ENCODE measurements around the gene STMN1.
A peak's percentile ranks its signal among the peaks of the same experiment; 100 is the strongest.

Gene STMN1

GRCh38 chr1:25891606-25892005, 14.6 kb downstream of the STMN1 start:
- no peak for DNase-seq

DNA sequence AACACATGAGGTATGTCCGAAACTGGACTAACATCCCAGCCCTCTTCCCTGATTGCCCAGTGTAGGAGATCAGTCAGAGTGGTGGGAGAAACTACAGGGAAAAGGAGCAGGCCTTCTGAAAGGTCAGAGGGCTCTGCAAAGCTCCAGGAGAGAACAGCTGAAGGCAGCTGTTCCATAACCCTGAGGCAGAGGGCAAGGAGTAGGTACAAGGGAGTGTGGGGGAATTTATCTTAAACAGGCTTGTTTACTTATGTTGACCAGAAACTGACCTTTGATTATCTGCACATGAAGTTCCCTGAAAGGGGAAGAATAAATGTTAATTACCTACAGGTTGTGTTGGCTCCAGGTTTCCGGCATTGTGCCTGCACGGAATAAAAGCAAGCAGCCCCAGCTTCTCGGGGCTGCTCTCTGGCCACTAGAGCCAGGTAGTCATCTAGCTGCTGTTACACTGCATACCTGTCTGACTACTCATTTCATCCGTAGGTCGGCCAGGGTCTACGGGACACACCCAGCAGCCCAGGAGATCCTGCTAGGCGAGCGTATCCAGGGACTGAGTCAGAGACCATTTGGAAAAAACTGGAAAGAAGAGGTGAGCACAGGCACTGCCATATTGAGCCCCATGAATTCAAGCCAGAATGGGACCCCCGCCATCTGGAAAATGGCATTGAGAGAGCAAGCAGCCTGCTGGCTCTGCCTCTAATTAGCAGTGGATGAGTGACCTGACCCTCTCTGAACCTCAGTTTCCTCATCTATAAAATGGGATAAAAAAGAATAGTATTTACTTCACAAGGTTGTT, 15.8 kb downstream of the STMN1 start:
- DNase-seq = no peak

DNA sequence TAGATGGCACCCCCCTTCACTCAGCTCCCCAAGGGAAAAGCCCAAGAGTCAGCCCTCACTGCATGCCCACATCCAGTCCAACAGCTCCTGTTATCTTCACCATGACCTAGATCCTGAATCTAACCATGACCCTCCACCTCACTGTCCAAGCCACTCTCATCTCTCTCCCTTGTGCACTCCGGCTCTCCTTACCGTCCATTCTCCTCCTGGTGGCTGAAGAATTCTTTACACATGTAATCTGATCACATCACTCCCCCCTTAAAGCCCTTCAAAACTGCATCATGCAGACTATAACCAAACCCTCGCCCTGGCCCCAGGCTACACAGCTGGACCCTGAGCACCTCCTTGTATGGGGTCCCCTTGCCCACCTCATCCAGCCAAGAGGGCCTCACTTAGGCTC, 16.7 kb downstream of the STMN1 start:
- DNase-seq = no peak

- no peak for DNase-seq
Measured at GRCh38 chr1:25888426-25888987, 17.7 kb downstream of the STMN1 start.

DNA sequence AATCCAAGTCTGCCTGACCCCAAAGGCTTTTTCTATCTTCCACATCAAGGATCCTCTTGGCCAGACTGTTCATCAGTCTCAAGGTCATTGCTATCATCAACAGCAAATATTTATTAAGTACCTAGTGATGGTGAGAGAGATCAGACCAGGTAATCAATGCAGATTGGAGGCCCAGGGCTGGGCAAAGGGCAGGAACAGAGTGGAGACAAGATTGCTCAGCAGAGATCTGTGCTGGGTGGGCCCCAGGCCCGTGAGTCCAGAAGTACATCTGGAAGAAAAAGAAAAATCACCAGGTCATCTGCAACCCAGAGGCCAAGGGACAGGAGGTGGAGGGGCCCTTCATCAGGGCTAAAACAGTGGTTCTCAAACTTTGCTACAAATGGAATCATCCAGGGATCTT, 20.6 kb downstream of the STMN1 start:
- no peak for DNase-seq

GRCh38 chr1:25881266-25881665, 25.0 kb downstream of the STMN1 start:
- no peak for DNase-seq

GRCh38 chr1:25880518-25880917, 25.7 kb downstream of the STMN1 start:
- no peak for DNase-seq

- DNase-seq = no peak
Measured at GRCh38 chr1:25879675-25880074, 26.5 kb downstream of the STMN1 start.

- no peak for DNase-seq
Measured at GRCh38 chr1:25878690-25879089, 27.5 kb downstream of the STMN1 start.

DNA sequence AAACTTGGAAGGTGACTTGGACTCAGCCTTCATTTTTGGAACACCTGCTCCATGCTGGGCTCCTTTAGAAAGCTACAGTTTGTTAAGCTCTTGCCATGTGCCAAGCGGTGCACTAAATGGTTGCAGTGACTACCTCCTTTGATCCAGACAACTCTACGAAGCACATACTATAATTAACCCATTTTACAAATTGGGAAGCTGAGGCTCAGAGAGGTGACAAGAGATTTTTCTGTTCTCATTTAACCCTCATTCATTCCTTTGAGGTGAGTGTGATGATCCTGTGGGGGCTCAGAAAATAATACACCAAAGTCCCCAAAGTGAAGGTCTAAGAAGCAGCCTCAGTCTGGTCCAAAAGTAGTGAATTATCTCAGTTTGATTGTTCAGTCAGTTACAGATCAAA, 29.1 kb downstream of the STMN1 start:
- DNase-seq = no peak

DNA sequence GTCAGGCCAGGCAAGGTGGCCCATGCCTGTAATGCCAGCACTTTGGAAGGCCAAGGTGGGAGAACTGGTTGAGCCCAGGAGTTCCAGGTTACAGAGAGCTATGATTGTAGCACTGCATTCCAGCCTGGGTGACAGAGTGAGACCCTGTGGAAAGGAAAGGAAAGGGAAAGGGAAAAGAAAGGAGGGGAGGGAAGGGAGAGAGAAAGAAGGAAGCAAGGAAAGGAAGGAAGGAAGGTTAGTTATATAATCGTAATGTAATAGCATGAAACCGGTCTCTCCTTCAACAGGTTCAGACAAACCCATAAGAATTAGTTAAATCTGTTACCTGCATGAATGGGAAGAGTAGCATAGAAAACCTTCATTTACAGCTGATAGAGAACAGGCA, 29.5 kb downstream of the STMN1 start:
- no peak for DNase-seq

DNA sequence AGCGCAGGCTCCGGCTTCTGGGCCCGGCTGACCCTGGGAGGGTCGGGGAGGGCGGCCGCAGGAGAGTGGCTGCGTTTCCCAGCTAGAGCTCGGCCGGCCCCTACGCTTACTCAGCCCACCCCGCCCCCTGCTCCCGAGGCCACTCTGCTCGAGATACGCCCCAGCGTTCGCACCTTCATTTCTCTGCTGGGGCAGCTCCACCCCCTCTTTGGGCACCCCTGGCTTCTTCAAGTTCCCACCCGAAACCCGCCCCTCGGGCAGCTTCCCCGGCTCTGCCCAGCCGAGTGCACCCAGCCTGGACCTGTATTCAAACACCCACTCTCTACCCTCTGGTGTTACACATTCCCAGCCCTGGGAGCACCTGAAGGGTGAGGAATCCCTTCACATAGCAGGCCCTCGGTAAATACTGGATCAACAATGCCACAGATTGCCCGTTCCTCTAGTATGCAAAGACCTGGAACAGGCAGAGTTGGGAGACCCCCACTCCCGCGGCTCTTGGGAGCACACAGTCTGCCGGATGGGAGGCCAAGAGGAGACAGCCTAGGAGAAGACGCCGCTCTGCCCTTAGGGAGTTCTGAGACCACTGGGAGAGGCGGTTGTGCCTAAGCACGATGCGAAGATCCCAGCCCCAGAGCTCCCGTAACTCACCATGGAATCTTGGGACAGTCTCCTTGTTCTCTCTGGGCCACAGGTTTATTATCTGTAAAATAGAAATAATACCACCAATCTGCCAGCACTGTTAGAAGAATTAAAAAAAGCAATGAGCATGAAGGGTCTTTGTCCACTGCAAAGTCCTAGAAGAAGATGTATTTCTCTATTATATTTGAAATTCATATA, 30.1 kb downstream of the STMN1 start:
- DNase-seq = no peak

GRCh38 chr1:25875154-25875855, 30.9 kb downstream of the STMN1 start, which contains the start of gene PAQR7:
PAQR7 (minus strand) TSS chr1:25875708; CDS start chr1:25863839, 11,869 bp downstream.
- peak; percentile 47 to 84 (median 69) for DNase-seq

- no peak for DNase-seq
Measured at GRCh38 chr1:25874635-25875153, 31.5 kb downstream of the STMN1 start.

- no peak for DNase-seq
Measured at GRCh38 chr1:25874209-25874608, 32.0 kb downstream of the STMN1 start.

- no peak for DNase-seq
Measured at GRCh38 chr1:25873120-25873519, 33.1 kb downstream of the STMN1 start.

DNA sequence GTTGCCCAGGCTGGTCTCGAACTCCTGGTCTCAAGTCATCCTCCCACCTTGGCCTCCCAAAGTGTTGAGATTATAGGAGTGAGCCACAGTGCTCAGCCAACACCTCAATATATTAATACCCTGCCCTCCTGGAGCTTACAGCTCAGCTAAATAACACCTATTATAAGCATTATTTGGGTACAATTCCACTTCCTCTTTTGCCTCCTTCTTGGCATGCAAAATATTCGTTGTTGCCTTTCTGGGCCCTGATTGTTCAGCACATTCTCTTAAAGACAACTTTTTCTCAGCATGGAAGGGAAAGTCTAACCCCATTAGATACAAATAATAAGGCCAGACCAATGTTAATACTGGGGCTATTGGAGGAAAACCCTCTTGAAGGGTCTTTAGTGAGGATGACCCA, 33.5 kb downstream of the STMN1 start:
- peak in 1 of 3 donors; percentile 30 for DNase-seq

DNA sequence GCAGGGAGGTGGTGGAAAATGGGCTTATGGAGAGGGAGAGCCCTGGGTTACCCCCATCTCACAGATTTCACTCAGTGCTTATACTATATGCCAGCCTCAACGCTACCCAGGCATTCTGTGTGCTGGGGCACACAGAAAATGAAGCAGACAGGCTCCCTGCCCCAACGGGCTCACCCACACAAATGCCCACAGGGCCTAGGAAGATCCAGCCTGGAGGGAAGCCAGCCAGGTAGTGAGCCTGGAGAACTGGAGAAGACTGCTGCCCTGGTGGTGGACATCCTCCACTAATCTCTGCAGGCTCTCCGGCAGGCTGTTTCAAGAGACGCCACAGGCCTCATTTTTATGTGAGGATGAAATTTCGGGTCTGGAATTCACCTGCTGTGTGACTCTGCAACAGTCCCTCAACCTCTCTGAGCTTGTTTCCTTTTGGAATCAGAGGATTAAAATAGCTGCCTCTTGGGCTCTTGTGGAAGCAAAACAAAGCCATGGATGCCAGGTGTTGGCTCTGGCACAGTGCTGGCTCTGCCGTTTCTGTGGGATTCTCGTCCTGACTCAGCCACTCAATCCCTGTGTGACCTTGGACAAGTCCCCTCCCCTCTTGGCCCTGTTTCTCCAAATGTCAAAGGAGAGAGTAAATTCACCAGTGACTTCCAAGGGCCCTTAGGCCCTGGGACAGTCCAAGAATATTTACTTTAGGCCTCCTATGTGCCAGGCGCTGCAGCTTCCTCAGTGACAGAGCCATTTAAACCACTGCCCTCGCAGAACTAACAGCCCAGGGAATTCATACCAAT, 34.3 kb downstream of the STMN1 start:
- DNase-seq = no peak

DNA sequence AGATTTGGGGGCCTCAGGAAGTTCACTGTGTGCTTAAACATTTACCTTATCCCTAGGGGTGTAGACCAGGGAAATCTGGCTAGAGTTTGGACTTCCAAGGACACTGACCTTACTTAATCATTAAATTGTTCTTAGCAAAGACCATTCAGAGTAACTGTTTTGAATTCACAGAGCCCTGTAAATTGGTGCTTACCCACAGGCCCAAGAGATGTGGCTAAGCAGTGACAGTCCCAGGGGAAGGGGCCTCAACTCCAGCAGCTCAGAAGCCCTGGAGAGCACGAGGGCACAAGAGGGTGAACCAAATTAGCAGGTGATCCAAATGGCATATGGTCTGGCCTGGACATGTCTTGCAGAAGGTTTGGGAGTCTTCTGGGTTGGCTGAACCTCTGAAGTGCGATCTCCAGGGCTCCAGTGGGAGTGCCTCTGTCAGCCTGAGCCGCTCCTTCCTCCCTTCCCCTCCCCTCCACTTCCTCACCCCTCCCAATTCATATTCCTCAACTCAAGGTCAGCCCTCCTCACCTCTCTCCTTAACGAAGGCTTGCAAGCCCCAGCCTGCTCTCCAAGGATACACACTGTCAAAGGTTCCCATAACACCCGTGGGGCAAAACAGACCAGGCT, 35.0 kb downstream of the STMN1 start:
- peak in 2 of 3 donors; percentile 13 to 23 for DNase-seq

- no peak for DNase-seq
Measured at GRCh38 chr1:25870614-25871013, 35.6 kb downstream of the STMN1 start.

DNA sequence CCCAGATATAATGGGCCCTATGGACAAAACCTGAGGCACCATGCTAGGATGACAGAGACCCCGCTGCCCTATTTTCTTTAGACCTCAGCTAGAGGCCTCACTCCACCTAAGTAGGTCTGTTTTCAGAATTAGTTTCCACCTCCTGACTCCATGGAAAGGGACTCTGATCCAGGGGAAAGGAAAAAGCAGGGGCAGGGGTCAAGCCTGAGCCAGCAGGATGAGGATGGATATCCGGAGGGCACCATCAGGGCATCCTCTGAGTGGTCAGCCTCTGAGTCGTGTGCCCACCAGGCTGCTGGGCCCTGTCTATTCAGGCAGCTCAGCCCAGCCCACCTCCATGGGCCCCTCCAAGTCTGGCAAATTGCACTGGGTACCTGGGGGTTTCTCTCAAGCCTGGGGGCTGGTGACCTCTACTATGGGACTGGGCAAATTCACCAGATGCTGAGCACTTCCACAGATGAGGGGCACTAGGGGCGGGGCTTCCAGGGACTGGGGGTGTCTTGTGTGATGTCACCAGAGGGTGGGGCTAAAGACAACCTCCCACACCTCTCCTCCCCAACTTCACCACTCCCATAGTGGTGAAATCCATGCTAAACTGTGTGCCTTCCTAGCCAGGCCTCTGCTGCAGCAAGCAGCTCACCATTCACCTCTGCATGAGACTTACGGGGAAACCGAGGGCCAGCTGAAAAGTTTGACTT, 36.2 kb downstream of the STMN1 start:
- peak in 1 of 3 donors; percentile 14 for DNase-seq
